ENCODE results near the gene BHLHE40.

The BHLHE40 gene

GRCh38 chr3:4980229-4981203 lies 1.3 kb downstream of the BHLHE40 start:
- peak; percentile 90 for DNase-seq
- in situ Hi-C loops (cut with HindIII; ENCODE audit: low pct_ligation_motif_present, low pct_unique_long_range_greater_than_20kb, low sequenced_read_pairs): no loop called here

DNA sequence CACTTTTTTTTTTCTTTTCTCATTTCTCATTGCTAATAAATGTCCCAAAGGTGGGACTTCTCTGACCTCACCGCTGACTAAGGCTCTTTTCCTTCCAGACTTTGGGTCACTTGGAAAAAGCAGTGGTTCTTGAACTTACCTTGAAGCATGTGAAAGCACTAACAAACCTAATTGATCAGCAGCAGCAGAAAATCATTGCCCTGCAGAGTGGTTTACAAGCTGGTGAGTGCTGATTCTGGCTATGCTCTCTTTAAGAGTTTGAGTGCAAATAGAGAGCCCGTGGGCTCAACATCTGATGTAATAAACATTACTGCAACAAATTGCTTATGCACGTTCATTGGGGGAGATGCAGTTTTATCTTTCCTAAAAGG lies 2.0 kb downstream of the BHLHE40 start:
- in situ Hi-C loops (cut with HindIII; ENCODE audit: low pct_ligation_motif_present, low pct_unique_long_range_greater_than_20kb, low sequenced_read_pairs): no loop called here
- DNase-seq: peak; percentile 34

- DNase-seq: peak; percentile 76
- in situ Hi-C loops (cut with HindIII; ENCODE audit: low pct_ligation_motif_present, low pct_unique_long_range_greater_than_20kb, low sequenced_read_pairs): no loop called here
These were observed 2.6 kb downstream of the BHLHE40 start for GRCh38 chr3:4981665-4982494.

GRCh38 chr3:4982773-4983738 lies 3.8 kb downstream of the BHLHE40 start:
- DNase-seq: no peak
- in situ Hi-C loops (cut with HindIII; ENCODE audit: low pct_ligation_motif_present, low pct_unique_long_range_greater_than_20kb, low sequenced_read_pairs): no loop called here

GRCh38 chr3:4983739-4984510 lies 4.7 kb downstream of the BHLHE40 start:
- in situ Hi-C loops (cut with HindIII; ENCODE audit: low pct_ligation_motif_present, low pct_unique_long_range_greater_than_20kb, low sequenced_read_pairs): no loop called here
- peak; percentile 67 for DNase-seq

DNA sequence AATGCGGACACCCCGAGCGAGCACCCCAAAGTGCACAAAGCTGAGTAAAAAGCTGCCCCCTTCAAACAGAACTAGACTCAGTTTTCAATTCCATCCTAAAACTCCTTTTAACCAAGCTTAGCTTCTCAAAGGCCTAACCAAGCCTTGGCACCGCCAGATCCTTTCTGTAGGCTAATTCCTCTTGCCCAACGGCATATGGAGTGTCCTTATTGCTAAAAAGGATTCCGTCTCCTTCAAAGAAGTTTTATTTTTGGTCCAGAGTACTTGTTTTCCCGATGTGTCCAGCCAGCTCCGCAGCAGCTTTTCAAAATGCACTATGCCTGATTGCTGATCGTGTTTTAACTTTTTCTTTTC lies 5.3 kb downstream of the BHLHE40 start:
- no peak for DNase-seq
- in situ Hi-C loops (cut with HindIII; ENCODE audit: low pct_ligation_motif_present, low pct_unique_long_range_greater_than_20kb, low sequenced_read_pairs): no loop called here

DNA sequence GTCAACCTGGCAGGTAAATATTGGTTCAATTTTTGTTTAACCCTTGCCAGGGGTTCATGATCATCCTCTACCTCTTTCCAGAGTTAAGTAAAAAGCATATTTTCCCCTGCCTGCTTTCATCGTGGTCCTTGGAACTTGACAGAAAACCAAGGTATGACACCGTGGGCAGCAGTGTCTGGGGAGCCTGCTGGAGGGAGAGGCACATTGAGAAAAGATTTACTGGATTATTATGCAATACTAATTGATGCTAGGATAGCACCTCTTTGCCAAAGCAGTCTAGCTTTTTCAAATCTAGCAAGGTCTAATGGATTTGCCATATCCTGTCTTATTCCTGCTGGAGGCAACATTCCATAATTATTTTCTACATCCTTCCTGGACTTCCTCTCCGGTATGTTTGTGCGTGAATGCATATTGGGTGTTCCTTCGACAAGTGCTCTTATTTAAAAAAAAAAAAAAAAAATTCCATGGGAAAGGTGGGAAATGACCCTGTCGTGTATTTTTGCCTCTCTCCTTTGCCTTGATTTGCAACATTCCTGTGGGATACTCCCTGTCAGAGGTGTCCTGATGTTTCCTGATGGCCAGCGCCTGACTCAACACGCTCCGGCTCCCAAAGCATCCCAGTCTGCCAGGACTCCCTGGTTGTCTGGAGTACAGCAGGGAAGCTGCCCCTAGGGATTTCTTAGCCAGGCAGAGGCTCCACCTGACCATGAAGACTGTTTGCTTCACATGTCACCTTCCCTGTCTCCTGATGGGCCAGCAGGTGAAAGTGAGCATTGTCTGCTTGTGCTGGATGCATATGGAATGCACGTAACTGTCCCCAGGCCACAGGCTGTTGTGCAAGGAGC lies 6.3 kb downstream of the BHLHE40 start:
- DNase-seq: peak; percentile 71
- in situ Hi-C loops (cut with HindIII; ENCODE audit: low pct_ligation_motif_present, low pct_unique_long_range_greater_than_20kb, low sequenced_read_pairs): no loop called here

- in situ Hi-C loops (cut with HindIII; ENCODE audit: low pct_ligation_motif_present, low pct_unique_long_range_greater_than_20kb, low sequenced_read_pairs): no loop called here
- peak; percentile 40 for DNase-seq
These were observed 7.0 kb downstream of the BHLHE40 start for GRCh38 chr3:4986175-4986781.

DNA sequence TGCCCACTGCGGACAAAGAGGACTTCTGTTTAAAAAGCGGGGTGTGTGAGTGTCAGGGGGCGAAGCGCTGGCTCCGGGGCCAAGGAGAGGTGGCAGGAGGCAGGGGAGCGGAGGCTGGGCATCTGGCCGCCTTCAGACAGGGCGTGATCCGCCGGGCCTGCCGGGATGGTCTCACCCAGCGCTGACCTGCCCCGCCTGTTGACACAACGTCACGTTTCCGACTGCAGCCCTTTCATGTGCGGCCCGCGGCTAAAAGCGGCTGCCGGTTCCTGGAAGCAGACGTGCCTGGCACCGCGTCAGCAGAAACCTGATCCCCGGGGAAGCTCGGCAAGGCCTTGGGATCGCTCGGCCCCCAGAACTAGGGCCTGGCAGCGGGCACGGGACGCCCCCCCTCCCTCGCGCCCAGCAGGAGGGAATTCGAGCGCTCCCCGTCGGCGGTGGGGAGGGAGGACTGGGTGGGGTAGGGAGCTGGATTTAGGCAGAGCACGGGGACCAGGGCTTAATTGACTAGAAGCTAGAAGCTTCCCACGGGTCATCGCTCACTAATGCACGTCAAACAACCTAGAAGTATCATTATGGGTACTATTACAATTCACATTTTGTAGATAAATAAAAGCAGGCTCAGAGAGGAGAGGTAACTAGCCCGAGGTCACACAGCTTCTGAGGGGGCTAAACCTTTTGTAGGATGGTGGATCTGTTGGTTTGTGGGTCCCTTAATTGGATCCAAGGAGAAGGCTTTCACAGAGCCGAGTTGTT lies 7.7 kb downstream of the BHLHE40 start:
- in situ Hi-C loops (cut with HindIII; ENCODE audit: low pct_ligation_motif_present, low pct_unique_long_range_greater_than_20kb, low sequenced_read_pairs): no loop called here
- DNase-seq: peak; percentile 96

DNA sequence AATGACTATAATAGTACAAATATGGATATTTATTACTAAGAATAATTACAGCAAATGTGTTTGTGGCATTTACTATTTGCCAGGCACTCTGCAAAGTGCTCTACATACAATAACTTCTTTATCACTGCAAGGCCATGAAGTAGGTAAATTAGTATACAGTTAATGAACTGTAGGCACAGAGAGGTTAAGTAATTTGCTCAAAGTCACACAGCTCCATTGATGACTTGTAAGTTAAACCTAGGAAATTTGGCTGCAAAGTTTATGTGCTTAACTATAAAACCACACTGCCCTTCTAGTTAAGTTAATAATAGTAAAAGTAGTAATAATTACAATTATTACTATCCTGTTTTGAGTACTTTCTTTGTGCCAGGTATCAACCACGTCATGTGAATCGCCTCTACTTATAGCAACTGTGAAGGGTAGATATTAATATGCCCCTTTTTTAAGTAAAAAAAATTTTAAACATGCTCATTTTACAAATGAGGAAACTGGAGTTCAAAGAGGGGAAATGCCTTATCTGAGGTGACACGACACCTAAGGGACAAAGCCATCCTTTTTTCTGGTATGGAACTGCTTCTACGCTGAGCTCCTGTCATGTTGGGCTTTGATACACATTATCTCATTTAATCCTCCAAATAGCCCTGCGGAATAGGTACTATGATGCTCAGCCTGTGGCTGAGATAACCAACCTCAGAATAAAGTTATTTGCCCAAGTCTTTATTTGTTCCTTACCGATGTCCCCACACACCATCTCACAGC lies 8.5 kb downstream of the BHLHE40 start:
- in situ Hi-C loops (cut with HindIII; ENCODE audit: low pct_ligation_motif_present, low pct_unique_long_range_greater_than_20kb, low sequenced_read_pairs): no loop called here
- DNase-seq: no peak

GRCh38 chr3:4988983-4989834 lies 10.0 kb downstream of the BHLHE40 start:
- in situ Hi-C loops (cut with HindIII; ENCODE audit: low pct_ligation_motif_present, low pct_unique_long_range_greater_than_20kb, low sequenced_read_pairs): no loop called here
- no peak for DNase-seq

DNA sequence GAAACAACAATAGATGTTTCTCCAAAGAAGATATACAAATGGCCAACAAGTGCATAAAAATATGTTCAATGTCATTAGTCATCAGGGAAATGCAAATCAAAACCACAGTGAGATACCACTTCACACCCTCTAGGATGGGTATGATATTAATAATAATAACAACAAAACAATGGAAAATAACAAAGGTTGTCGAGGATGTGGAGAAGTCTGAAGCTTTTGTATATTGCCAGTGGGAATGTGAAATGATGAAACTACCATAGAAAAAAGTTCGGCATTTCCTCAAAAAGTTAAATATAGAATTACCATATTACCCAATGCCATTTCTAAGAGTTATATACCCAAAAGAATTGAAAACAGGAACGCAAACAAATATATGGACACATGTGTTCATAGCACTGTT lies 10.8 kb downstream of the BHLHE40 start:
- no peak for DNase-seq
- in situ Hi-C loops (cut with HindIII; ENCODE audit: low pct_ligation_motif_present, low pct_unique_long_range_greater_than_20kb, low sequenced_read_pairs): no loop called here

DNA sequence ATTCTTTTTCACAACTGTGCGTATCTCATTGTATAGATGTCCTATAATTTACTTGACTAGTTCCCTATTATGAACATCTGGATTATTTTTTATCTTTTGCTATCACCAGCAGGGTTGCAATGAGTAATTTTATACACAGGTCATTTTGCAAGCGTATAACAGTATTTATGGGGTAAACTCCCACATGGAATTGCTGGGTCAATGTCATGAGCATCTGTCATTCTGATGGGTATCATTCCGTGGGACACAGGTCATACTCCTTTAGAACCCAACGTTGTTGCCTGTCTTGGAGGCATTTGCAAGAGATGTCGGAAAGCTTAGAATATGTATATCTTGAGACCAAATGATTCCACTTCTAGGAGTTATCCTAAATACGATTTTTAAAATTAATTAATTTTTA lies 12.9 kb downstream of the BHLHE40 start:
- in situ Hi-C loops (cut with HindIII; ENCODE audit: low pct_ligation_motif_present, low pct_unique_long_range_greater_than_20kb, low sequenced_read_pairs): no loop called here

GRCh38 chr3:4993276-4994143 lies 14.3 kb downstream of the BHLHE40 start:
- in situ Hi-C loops (cut with HindIII; ENCODE audit: low pct_ligation_motif_present, low pct_unique_long_range_greater_than_20kb, low sequenced_read_pairs): no loop called here
- no peak for DNase-seq

More for the DNA sequence above, 12.9 kb downstream of the BHLHE40 start:
- no peak for DNase-seq
